ENCODE results near the gene ELF5.

ELF5 gene

GRCh38 chr11:34439610-34440198, 73.9 kb downstream of the ELF5 start:
- no peak overlapping the region for H4K8ac ChIP-seq (ENCODE audit: low read length)
- H2AK5ac ChIP-seq (ENCODE audit: low read length, severe bottlenecking): no peak overlapping the region
- H3K4me1 ChIP-seq (ENCODE audit: control insufficient read depth, insufficient read depth, low read depth, low read length): peaks cover 2% of the 10 kb centered on the region
- H3K36me3 ChIP-seq (ENCODE audit: control insufficient read depth in 1 of 2, insufficient read depth in 2 of 2, low read depth in 1 of 2, low read length in 2 of 2): peaks cover 0 to 10% of the 10 kb centered on the region in 2 experiments
- H3K27ac ChIP-seq (ENCODE audit: low read length, poor library complexity, severe bottlenecking): no peak overlapping the region
- no peak overlapping the region for H2BK120ac ChIP-seq (ENCODE audit: low read depth, low read length)
- H3K9ac ChIP-seq (ENCODE audit: low read length): peak overlapping the region; percentile 97
- no peak overlapping the region for H3K4me2 ChIP-seq (ENCODE audit: low read length, poor library complexity, severe bottlenecking)
- no peaks in the 10 kb centered on the region for H3K27me3 ChIP-seq (ENCODE audit: control insufficient read depth in 1 of 2, insufficient read depth in 1 of 2, low read length in 2 of 2)
- no peak overlapping the region for H2AFZ ChIP-seq (ENCODE audit: low read depth, low read length)
- H3K4ac ChIP-seq (ENCODE audit: low read depth in 1 of 2, low read length in 2 of 2): no peak overlapping the region
- DNase-seq: no peak
- H3K14ac ChIP-seq (ENCODE audit: low read length in 2 of 2): no peak overlapping the region
- H3K9me3 ChIP-seq (ENCODE audit: control insufficient read depth, low read length): peaks cover 4% of the 10 kb centered on the region
- no peaks in the 10 kb centered on the region for H3K79me1 ChIP-seq (replicated peaks; ENCODE audit: low read length, poor library complexity, severe bottlenecking)
- no peak overlapping the region for H2BK5ac ChIP-seq (ENCODE audit: low read depth, low read length, poor library complexity, severe bottlenecking)
- H3K4me3 ChIP-seq (ENCODE audit: insufficient read depth in 1 of 2, low read depth in 1 of 2, low read length in 2 of 2): peak overlapping the region in 1 of 2 experiments; percentile 89
- no peak overlapping the region for H4K91ac ChIP-seq (ENCODE audit: low read length)
- H2BK12ac ChIP-seq (ENCODE audit: low read length in 2 of 2): no peak overlapping the region
- H2BK15ac ChIP-seq (ENCODE audit: low read depth, poor library complexity, severe bottlenecking): no peak overlapping the region
- no peak overlapping the region for H3K18ac ChIP-seq (ENCODE audit: low read depth in 1 of 2, low read length in 2 of 2)
- 79% methylated on average over 7 of the region's 8 CpGs for WGBS
- H3K23ac ChIP-seq (ENCODE audit: low read length in 2 of 2): no peak overlapping the region

- H3K9me3 ChIP-seq (ENCODE audit: control insufficient read depth, low read length): peaks cover 4% of the 10 kb centered on the region
- H3K4me2 ChIP-seq (ENCODE audit: low read length, poor library complexity, severe bottlenecking): no peak within 1 kb of the TSS
- H3K23ac ChIP-seq (ENCODE audit: low read length in 2 of 2): no peak within 1 kb of the TSS
- H3K79me1 ChIP-seq (replicated peaks; ENCODE audit: low read length, poor library complexity, severe bottlenecking): no peaks in the 10 kb centered on the region
- peak within 1 kb of the TSS; percentile 97 for H3K9ac ChIP-seq (ENCODE audit: low read length)
- H4K91ac ChIP-seq (ENCODE audit: low read length): no peak within 1 kb of the TSS
- peaks cover 2% of the 10 kb centered on the region for H3K4me1 ChIP-seq (ENCODE audit: control insufficient read depth, insufficient read depth, low read depth, low read length)
- no peak within 1 kb of the TSS for H2BK15ac ChIP-seq (ENCODE audit: low read depth, poor library complexity, severe bottlenecking)
- no peak within 1 kb of the TSS for H2AK5ac ChIP-seq (ENCODE audit: low read length, severe bottlenecking)
- no peak within 1 kb of the TSS for H2BK12ac ChIP-seq (ENCODE audit: low read length in 2 of 2)
- peak within 1 kb of the TSS; percentile 57 for H4K8ac ChIP-seq (ENCODE audit: low read length)
- H3K18ac ChIP-seq (ENCODE audit: low read depth in 1 of 2, low read length in 2 of 2): no peak within 1 kb of the TSS
- no peak within 1 kb of the TSS for H2BK120ac ChIP-seq (ENCODE audit: low read depth, low read length)
- H3K4me3 ChIP-seq (ENCODE audit: insufficient read depth in 1 of 2, low read depth in 1 of 2, low read length in 2 of 2): peak within 1 kb of the TSS in 1 of 2 experiments; percentile 89
- no peak within 1 kb of the TSS for H2BK5ac ChIP-seq (ENCODE audit: low read depth, low read length, poor library complexity, severe bottlenecking)
- no peak within 1 kb of the TSS for H3K27ac ChIP-seq (ENCODE audit: low read length, poor library complexity, severe bottlenecking)
- no peak for DNase-seq
- no peak within 1 kb of the TSS for H3K4ac ChIP-seq (ENCODE audit: low read depth in 1 of 2, low read length in 2 of 2)
- H3K14ac ChIP-seq (ENCODE audit: low read length in 2 of 2): no peak within 1 kb of the TSS
- no peak within 1 kb of the TSS for H2AFZ ChIP-seq (ENCODE audit: low read depth, low read length)
- 94% methylated on average over 62 of the region's 62 CpGs for WGBS
- no peaks in the 10 kb centered on the region for H3K27me3 ChIP-seq (ENCODE audit: control insufficient read depth in 1 of 2, insufficient read depth in 1 of 2, low read length in 2 of 2)
- peaks cover 0 to 10% of the 10 kb centered on the region in 2 experiments for H3K36me3 ChIP-seq (ENCODE audit: control insufficient read depth in 1 of 2, insufficient read depth in 2 of 2, low read depth in 1 of 2, low read length in 2 of 2)
Measured at GRCh38 chr11:34438529-34439507, 74.8 kb downstream of the ELF5 start, which contains the start of gene CAT. Gene CAT, plus strand, starts transcription at chr11:34438934. Its CDS starts 80 bp downstream, at chr11:34439014.

GRCh38 chr11:34437224-34438125, 76.1 kb downstream of the ELF5 start:
- Histone ChIP-seq H3K9me3 (ENCODE audit: control insufficient read depth, low read length) (peaks cover 4% of the 10 kb centered on the region), H3K79me1 (replicated peaks; ENCODE audit: low read length, poor library complexity, severe bottlenecking) (no peaks in the 10 kb centered on the region), H3K36me3 (ENCODE audit: control insufficient read depth in 1 of 2, insufficient read depth in 2 of 2, low read depth in 1 of 2, low read length in 2 of 2) (peaks cover 0 to 4% of the 10 kb centered on the region in 2 experiments), H3K4ac (ENCODE audit: low read depth in 1 of 2, low read length in 2 of 2) (no peak overlapping the region), H3K9ac (ENCODE audit: low read length) (peak overlapping the region; percentile 97), H3K27me3 (ENCODE audit: control insufficient read depth in 1 of 2, insufficient read depth in 1 of 2, low read length in 2 of 2) (no peaks in the 10 kb centered on the region), H3K18ac (ENCODE audit: low read depth in 1 of 2, low read length in 2 of 2) (no peak overlapping the region), H2BK15ac (ENCODE audit: low read depth, poor library complexity, severe bottlenecking) (no peak overlapping the region), H3K4me2 (ENCODE audit: low read length, poor library complexity, severe bottlenecking) (no peak overlapping the region), H2BK120ac (ENCODE audit: low read depth, low read length) (no peak overlapping the region), H3K4me1 (ENCODE audit: control insufficient read depth, insufficient read depth, low read depth, low read length) (peaks cover 2% of the 10 kb centered on the region), H4K8ac (ENCODE audit: low read length) (no peak overlapping the region), H2AK5ac (ENCODE audit: low read length, severe bottlenecking) (no peak overlapping the region), H4K91ac (ENCODE audit: low read length) (no peak overlapping the region), H3K27ac (ENCODE audit: low read length, poor library complexity, severe bottlenecking) (no peak overlapping the region), H3K14ac (ENCODE audit: low read length in 2 of 2) (no peak overlapping the region), H2BK12ac (ENCODE audit: low read length in 2 of 2) (no peak overlapping the region), H2AFZ (ENCODE audit: low read depth, low read length) (no peak overlapping the region), H3K4me3 (ENCODE audit: insufficient read depth in 1 of 2, low read depth in 1 of 2, low read length in 2 of 2) (peak overlapping the region in 1 of 2 experiments; percentile 89), H2BK5ac (ENCODE audit: low read depth, low read length, poor library complexity, severe bottlenecking) (no peak overlapping the region), H3K23ac (ENCODE audit: low read length in 2 of 2) (no peak overlapping the region)
- no CpG with 5 or more reads among the region's 2 CpGs for WGBS
- DNase-seq: no peak

Measured in mesenchymal stem cell (in vitro differentiated cells and primary cell).